ENCODE measurements around the gene FANCF.

- TF ChIP-seq POLR2AphosphoS5 (IDR thresholded peaks at IDR 0.05; ENCODE audit: low read depth), result no peak
- TF ChIP-seq CTCF (IDR thresholded peaks at IDR 0.05; ENCODE audit: insufficient read depth, low read length), result no peak
- no peak for TF ChIP-seq REST (IDR thresholded peaks at IDR 0.05; ENCODE audit: insufficient replicate concordance, low read depth)
Measured at GRCh38 chr11:22597062-22597461, 28.6 kb downstream of the FANCF start.
